Kidney glomerular epithelial cell (primary cell): ENCODE data around the gene HDAC4.

Source experiments
- DNase-seq: peaks from one replicate; lab custom pipeline; 2025; lab: John Stamatoyannopoulos, UW

Gene HDAC4

GRCh38 chr2:239216614-239217273 lies 184.1 kb downstream of the HDAC4 start:
- no peak for DNase-seq

- no peak for DNase-seq
These were observed 184.7 kb downstream of the HDAC4 start for GRCh38 chr2:239215988-239216613.

DNA sequence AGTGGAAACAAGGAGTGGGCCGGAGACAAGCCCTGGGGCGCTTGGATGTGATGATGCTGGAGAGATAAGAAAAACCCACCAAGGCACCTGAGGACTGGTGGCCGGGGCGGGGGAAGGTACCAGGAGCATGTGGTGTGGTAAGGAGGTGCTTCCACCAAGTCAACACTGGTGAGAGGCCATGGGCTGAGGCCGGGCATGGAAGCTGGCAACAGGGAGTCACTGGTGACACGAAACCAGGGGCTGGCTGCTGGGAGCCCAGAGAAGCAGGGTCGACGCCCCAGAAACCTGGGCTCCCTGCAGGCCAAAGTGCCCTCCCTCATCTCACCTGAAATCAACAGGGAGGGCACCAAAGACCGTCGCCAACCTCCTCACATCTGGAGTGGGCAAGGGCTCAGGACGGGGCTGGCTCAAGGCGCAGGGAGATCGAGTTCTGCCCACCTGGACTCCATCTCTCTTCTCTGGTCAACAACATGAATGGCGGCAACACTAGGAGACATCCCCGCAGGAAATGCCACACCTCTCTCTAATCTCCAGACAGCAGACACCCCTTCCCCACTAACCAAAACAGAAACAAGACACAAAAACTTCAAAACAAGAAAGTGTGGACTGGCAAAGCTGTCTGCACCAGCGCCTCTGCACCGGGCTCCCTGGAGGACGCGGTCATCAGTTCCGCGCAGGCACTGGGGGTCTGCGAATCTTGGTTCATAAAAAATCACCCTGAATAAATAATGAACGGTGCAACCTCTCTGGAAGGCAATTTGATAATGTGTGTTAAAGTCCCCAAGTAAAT lies 185.5 kb downstream of the HDAC4 start:
- no peak for DNase-seq

- DNase-seq: no peak
These were observed 186.1 kb downstream of the HDAC4 start for GRCh38 chr2:239214725-239215124.

DNA sequence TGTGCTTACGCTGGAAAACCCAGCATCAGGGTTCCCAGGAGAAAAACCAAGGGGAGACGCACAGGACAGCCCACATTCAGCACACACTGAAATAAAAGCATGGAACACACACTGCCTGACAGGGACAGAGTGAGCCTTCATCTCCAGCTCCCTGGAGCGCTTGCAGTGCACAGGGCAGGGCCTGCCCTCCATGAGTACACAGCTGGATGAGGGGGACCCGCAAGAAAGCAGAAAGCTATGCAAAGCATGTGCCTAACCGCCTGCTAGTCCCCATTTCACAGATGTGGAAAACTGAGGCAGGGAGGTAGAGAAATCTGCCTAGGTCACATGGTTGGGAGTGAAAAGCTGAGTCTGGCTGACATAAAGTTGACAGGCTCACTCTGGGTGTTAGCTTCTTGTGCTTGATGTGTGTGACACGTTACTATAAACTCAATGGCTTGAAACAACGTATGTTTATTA lies 187.1 kb downstream of the HDAC4 start:
- no peak for DNase-seq

GRCh38 chr2:239212929-239213642 lies 187.7 kb downstream of the HDAC4 start:
- DNase-seq: no peak

- no peak for DNase-seq
These were observed 188.5 kb downstream of the HDAC4 start for GRCh38 chr2:239212121-239212928.

DNA sequence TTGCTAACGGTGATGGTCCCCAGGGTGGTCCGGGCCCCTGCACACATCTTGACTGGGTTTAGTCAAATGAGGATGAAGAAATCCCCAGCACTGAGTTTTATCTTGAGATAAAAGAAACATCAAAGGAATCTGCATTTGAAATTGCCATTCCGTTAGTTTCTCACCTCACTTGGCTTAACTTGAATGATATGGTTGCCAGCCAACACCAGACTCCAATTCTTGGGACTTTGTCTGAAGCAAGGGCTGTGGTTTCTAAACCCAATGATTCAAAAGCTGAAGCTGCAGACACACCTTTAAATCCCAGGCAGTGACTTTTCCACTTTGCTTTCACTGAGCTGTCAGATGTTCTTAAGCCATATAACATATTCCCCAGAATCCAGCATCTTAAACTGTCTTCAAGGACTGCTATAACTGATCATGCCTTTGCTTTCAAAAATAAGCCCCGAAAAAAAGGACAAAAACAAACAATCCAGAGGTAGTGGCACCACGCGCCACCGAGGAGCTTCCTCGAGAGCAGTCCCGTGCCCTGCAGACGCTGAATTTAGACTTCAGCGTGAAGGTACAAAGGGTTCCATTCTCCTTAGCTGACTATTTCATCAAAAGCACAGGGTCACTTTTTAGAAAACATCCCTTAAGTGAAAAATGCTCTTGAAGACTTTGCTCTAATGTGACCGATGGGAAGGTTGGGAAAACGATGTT lies 189.3 kb downstream of the HDAC4 start:
- no peak for DNase-seq

GRCh38 chr2:239209783-239210182 lies 191.0 kb downstream of the HDAC4 start:
- DNase-seq: no peak

DNA sequence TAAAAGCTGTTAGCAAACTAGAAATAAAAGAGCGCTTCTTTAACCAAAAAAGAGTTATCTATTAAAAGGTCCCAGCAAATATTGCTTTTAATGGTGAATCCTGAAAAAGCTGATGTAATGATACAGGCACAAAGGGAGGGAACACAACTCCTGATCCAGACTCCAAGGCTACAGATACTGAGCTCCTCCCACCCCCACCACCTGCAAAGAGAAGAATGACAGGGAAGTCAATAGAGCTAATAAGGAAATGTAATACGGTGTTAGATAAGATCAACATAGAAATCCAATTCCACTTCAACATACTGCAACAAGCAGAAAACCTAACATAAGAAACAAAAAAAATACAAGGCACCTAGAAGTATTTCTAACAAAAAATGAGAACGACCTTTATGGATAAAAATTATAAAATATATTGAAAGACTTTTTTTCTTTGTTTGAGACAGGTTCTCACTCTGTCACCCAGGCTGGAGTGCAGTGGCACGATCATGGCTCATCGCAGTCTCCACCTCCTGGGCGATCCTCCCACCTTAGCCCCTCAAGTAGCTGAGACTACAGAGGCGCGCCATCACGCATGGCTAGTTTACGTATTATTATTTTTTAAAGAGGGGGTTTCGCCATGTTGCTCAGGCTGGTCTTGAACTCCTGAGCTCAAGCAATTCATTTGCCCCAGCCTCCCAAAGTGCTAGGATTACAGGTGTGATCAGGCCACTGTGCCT lies 192.2 kb downstream of the HDAC4 start:
- DNase-seq: no peak

GRCh38 chr2:239206851-239207250 lies 194.0 kb downstream of the HDAC4 start:
- DNase-seq: no peak

GRCh38 chr2:239206042-239206441 lies 194.8 kb downstream of the HDAC4 start:
- no peak for DNase-seq

DNA sequence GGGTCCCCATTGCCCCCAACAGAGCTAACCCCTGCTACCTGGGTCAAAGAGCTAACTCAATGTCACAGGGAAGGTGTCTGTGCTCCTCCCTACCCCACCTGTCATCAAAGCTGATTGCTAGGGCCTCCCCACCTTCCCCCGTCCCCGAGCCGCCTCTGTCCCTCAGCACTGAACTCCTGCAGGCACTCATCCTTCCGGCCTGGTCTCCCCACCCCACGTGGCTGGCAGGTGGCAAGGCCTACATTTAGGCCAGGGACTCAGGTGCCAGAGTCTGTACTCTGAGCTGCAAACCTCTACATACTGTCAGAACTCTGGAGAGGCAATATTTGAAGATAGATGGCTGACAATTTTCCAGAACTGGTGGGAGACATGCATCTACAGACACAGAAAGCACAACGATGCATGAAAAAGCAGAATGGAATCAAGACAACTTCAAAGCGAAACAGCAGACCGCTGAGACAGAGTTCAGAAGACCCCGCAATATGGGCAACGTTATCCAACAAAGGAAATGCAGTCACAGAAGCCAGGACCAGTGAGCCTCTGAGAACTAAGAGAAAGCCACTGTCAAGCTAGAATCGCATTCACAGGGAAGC lies 195.8 kb downstream of the HDAC4 start:
- no peak for DNase-seq

DNA sequence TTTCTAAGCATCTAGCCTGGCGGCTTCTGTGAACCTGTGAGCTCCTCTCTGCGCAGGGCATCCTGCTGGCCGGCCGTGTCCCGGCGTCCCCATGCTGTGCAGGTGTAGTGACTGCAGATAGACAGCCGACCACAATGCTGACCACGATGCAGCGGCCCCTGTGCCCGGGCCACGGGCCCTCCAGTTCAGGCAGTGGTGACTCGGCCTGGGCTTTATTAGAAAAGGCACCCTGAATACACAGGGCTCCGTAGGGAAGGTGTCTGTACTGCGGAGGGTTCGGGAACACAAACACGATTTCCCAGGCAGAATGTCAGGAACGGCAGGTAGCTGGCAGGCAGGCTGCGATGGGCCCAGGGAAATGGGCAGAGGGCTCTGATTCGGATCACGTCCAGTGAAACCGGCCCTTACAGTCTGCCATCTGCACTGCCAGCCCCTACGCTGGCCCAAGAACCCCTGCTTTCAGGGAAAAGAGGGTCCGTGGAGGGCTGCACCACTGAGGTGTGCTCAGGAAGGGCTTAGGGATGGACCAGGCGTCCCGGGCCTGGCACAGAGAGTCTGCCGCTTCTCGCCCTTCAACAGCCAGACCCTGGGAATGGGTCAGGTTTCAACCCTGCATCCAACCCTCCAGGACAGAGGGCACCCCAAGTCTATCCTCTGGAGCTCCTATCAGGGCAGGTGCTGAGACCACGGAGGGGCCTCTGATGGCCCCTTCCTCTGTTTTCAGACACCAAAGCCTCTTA lies 196.5 kb downstream of the HDAC4 start:
- no peak for DNase-seq

DNA sequence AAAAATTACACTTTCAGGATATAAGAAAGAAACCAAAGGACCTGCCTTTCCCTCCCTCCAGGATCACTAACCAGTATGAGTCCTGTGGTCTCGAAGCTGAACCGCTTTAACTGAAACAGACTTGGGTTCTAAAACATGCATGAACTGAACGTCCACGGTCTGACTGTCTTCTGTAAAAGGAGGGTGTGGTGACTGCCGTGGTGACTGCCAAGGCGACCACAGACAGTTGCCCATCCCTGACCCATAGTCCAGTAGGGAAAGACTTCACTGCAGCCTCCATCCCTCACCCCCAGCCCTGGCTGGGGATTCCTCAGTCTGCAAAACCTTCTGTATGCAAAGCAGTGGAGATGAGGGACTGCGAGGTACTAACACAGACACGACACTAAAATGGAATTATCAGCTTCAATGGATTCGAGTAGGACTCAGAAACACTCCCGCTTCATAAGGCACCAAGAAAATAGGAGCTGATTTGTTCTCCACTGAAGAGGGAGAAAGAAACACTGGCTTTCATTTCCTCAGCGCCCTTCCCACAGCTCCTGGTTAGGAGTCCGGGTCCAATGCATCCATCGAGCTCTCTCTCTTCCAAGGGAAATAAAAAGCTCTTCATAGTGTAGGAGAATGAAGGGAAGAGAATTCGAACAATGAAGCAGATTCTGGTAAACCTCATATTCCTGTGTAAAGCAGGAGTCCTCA lies 197.2 kb downstream of the HDAC4 start:
- DNase-seq: no peak

GRCh38 chr2:239202836-239203235 lies 198.0 kb downstream of the HDAC4 start:
- no peak for DNase-seq

DNA sequence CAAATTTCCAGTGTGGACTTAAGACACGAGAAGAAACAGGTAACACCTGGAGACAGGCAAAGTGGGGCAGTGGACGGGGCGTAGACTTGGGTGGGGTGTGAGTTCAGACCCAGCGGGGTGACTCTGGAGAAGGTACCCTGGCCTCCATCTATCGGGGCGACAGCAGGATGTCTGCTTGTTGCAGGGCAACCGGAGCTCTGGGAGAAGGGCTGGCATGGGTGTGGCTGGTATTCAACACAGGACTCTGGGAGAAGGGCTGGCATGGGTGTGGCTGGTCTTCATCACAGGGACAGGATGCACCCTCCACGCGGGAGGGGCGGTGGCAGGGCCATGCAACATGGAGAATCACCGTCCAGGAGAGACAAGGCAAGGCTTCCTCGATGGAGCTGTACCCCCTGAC lies 198.5 kb downstream of the HDAC4 start:
- DNase-seq: no peak

DNA sequence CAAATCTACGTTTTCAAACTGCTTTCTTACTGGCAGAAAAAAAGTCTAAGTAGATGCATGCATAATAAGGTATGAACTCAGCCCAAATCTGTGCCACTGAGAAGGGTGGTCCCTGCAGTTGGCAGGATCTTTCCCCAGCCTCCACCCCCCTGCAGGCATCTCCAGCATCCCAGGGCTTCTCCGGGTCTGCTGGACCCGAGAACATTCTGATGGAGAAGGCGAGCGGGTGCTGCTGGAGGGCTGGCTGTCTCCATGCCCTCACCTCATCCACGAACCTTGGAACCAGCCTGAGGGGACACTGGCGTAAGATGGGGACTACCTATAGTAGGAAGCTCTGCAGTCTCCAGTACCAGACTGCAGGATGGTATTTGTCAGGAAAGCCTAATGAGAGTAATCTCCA lies 198.9 kb downstream of the HDAC4 start:
- no peak for DNase-seq

DNA sequence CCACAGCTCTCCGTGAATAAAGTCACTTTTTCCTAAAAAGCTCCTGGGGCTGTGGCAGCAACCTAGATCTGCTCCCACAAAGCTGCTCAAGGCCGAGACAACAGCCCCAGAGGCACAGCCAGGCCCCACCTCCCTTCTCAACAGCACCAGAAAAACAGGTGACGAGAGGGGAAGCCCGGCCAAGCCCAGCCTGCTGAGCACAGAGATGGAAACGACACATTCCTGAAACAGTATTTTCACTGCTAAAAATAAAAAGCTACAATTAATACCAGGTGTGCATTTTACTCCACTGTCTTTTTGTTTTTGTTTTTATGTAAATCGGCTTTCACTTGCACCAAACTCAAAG lies 199.3 kb downstream of the HDAC4 start:
- no peak for DNase-seq
